ENCODE data around the gene FOXE1.

DNA sequence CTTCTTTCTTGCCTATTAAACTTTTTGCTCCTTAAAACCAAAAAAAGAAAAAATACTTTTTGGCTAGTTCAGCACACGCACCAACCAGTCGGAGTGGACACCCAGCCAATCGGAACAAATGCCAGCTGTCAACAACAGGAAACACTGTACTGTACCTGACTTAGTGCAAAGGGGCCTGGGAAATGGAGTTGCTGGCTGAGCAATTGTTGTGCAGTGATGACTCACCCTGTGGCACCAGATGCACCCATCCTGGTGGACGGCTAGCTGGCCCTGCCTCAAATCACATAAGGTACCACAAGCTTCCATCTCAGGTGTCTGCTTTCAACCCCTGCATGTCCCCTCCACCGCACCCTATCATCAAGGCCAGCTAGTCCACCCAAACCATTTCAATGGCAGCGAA, 20.9 kb downstream of the FOXE1 start:
- TF ChIP-seq, protein P1, sequence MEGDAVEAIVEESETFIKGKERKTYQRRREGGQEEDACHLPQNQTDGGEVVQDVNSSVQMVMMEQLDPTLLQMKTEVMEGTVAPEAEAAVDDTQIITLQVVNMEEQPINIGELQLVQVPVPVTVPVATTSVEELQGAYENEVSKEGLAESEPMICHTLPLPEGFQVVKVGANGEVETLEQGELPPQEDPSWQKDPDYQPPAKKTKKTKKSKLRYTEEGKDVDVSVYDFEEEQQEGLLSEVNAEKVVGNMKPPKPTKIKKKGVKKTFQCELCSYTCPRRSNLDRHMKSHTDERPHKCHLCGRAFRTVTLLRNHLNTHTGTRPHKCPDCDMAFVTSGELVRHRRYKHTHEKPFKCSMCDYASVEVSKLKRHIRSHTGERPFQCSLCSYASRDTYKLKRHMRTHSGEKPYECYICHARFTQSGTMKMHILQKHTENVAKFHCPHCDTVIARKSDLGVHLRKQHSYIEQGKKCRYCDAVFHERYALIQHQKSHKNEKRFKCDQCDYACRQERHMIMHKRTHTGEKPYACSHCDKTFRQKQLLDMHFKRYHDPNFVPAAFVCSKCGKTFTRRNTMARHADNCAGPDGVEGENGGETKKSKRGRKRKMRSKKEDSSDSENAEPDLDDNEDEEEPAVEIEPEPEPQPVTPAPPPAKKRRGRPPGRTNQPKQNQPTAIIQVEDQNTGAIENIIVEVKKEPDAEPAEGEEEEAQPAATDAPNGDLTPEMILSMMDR (IDR thresholded peaks at IDR 0.05; ENCODE audit: low read depth, low read length, poor library complexity, severe bottlenecking), result no peak
- no peak for TF ChIP-seq EZH2phosphoT487 (IDR thresholded peaks at IDR 0.05; ENCODE audit: borderline replicate concordance, low read length)

Measured in DOHH2 (cell line).